Measurements from ENCODE around the gene FBXO38. TPM values are rescaled to one million over a fixed set of nuclear protein-coding genes. Genes with fewer than 3 reads are reported as not detected.

Gene FBXO38
- total and polyA plus RNA-seq, 2 of the 4 experiments (the other 2 are of a cell fraction): 14.9 to 70.1 TPM

DNA sequence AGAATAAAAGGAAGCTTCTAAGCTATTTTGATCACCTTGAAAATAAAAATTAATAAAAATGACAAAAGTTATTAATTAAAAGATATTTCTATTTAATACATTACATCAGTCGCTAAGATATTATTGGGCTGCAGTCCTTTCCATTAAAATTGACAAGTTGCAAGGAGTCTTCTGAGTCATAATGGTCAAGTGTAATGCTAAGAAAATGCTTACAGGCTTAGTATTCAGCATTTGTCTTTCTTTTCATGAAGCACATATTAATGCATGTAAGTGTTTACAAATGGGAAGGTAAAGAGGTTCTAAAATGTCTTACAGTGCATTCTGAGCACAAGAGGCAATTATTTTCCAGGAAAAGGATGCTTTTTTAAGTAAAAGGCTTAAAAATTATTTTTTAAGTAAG, 31.1 kb upstream of the FBXO38 start:
- BruUV-seq (replicated peaks): no TSS peak
- in situ Hi-C loops (cut with MboI; ENCODE audit: low sequenced_read_pairs) (no loop called here), intact Hi-C loops (cut with micrococcal nuclease) (no loop called here), dilution Hi-C loops (cut with HindIII; ENCODE audit: low sequenced_read_pairs, unreplicated experiment) (no loop called here)
- no peak overlapping the region for H3K4me3 ChIP-seq (ENCODE audit: insufficient read depth, low read depth, low read length)
- no peak overlapping the region for H2AFZ ChIP-seq (replicated peaks; ENCODE audit: low read length, poor library complexity)
- no peak overlapping the region for H2BK15ac ChIP-seq (ENCODE audit: low read depth, low read length)
- H3K23ac ChIP-seq (ENCODE audit: low read depth, low read length): no peak overlapping the region
- no peak overlapping the region for H4K8ac ChIP-seq (ENCODE audit: low read depth in 2 of 2, low read length in 2 of 2)
- no peaks in the 10 kb centered on the region for H3K79me1 ChIP-seq (ENCODE audit: low read depth in 1 of 2, low read length in 2 of 2)
- no peak overlapping the region for H3K4me2 ChIP-seq (ENCODE audit: low read depth, low read length)
- H3K18ac ChIP-seq (ENCODE audit: low read depth, low read length): no peak overlapping the region
- no peaks in the 10 kb centered on the region for H4K20me1 ChIP-seq (ENCODE audit: insufficient read depth, low read length)
- WGBS, 2 experiments (ENCODE audit: extremely low coverage in 2 of 2, insufficient read length in 1 of 2): no CpG with 5 or more reads among the region's 1 CpG
- no peaks in the 10 kb centered on the region for H3K4me1 ChIP-seq (ENCODE audit: control insufficient read depth, insufficient read depth, low read length)
- H3K56ac ChIP-seq (ENCODE audit: extremely low read depth, insufficient read depth, low read length): no peak overlapping the region
- H2AK5ac ChIP-seq (ENCODE audit: low read depth, low read length): no peak overlapping the region
- no peak overlapping the region for H2BK5ac ChIP-seq (ENCODE audit: low read depth, low read length, poor library complexity, severe bottlenecking)
- no peak for ATAC-seq (ENCODE audit: low read depth)
- DNase-seq: no peak
- no peak overlapping the region for H2AK9ac ChIP-seq (replicated peaks; ENCODE audit: low read depth, low read length, poor library complexity)
- H3K4ac ChIP-seq (ENCODE audit: low read depth, low read length): no peak overlapping the region
- POLR2A ChIA-PET (ENCODE audit: unreplicated experiment): interaction anchor here (0.5 kb wide), 1 partner anchor 821 kb away, joined by 4 read pairs; no protein-coding TSS in a partner anchor
- H2BK120ac ChIP-seq (ENCODE audit: low read depth, low read length): no peak overlapping the region
- H3K27ac ChIP-seq (ENCODE audit: insufficient read depth, low read length): no peak overlapping the region
- no peaks in the 10 kb centered on the region for H3K9me1 ChIP-seq (ENCODE audit: insufficient read depth, low read length)
- H4K91ac ChIP-seq (ENCODE audit: insufficient read depth, low read depth, low read length): no peak overlapping the region
- CTCF ChIA-PET: no interaction called here
- TF ChIP-seq CHD1 (IDR thresholded peaks at IDR 0.05; ENCODE audit: low read depth, low read length): no peak
- TF ChIP-seq RAD21 (IDR thresholded peaks at IDR 0.05; ENCODE audit: low read length): no peak
- TF ChIP-seq FOS (IDR thresholded peaks at IDR 0.05; ENCODE audit: low read depth, low read length): no peak
- TF ChIP-seq, protein P1, sequence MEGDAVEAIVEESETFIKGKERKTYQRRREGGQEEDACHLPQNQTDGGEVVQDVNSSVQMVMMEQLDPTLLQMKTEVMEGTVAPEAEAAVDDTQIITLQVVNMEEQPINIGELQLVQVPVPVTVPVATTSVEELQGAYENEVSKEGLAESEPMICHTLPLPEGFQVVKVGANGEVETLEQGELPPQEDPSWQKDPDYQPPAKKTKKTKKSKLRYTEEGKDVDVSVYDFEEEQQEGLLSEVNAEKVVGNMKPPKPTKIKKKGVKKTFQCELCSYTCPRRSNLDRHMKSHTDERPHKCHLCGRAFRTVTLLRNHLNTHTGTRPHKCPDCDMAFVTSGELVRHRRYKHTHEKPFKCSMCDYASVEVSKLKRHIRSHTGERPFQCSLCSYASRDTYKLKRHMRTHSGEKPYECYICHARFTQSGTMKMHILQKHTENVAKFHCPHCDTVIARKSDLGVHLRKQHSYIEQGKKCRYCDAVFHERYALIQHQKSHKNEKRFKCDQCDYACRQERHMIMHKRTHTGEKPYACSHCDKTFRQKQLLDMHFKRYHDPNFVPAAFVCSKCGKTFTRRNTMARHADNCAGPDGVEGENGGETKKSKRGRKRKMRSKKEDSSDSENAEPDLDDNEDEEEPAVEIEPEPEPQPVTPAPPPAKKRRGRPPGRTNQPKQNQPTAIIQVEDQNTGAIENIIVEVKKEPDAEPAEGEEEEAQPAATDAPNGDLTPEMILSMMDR (conservative IDR thresholded peaks at IDR 0.05; ENCODE audit: low read depth, low read length): no peak
- no peak for TF ChIP-seq NFE2L2 (IDR thresholded peaks at IDR 0.05; ENCODE audit: low read depth, low read length)
- TF ChIP-seq CEBPB (IDR thresholded peaks at IDR 0.05; ENCODE audit: low read depth, low read length): no peak
- TF ChIP-seq POLR2A (IDR thresholded peaks at IDR 0.05; ENCODE audit: low read depth, low read length): no peak
- no peak for TF ChIP-seq SMC3 (IDR thresholded peaks at IDR 0.05; ENCODE audit: low read depth, low read length)
- TF ChIP-seq, protein P2, sequence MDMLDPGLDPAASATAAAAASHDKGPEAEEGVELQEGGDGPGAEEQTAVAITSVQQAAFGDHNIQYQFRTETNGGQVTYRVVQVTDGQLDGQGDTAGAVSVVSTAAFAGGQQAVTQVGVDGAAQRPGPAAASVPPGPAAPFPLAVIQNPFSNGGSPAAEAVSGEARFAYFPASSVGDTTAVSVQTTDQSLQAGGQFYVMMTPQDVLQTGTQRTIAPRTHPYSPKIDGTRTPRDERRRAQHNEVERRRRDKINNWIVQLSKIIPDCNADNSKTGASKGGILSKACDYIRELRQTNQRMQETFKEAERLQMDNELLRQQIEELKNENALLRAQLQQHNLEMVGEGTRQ (IDR thresholded peaks at IDR 0.05; ENCODE audit: low read depth, low read length): no peak
- no peak for TF ChIP-seq RFX5 (IDR thresholded peaks at IDR 0.05; ENCODE audit: low read depth, low read length)
- TF ChIP-seq MAZ (IDR thresholded peaks at IDR 0.05; ENCODE audit: borderline replicate concordance, low read depth, low read length): no peak
- TF ChIP-seq MXI1 (IDR thresholded peaks at IDR 0.05; ENCODE audit: borderline replicate concordance, low read depth, low read length): no peak
- no peak for TF ChIP-seq RCOR1 (IDR thresholded peaks at IDR 0.05; ENCODE audit: insufficient replicate concordance, low read length)
- no peak for TF ChIP-seq MAFK (IDR thresholded peaks at IDR 0.05; ENCODE audit: low read depth, low read length)
- TF ChIP-seq, protein P3, sequence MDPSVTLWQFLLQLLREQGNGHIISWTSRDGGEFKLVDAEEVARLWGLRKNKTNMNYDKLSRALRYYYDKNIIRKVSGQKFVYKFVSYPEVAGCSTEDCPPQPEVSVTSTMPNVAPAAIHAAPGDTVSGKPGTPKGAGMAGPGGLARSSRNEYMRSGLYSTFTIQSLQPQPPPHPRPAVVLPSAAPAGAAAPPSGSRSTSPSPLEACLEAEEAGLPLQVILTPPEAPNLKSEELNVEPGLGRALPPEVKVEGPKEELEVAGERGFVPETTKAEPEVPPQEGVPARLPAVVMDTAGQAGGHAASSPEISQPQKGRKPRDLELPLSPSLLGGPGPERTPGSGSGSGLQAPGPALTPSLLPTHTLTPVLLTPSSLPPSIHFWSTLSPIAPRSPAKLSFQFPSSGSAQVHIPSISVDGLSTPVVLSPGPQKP (IDR thresholded peaks at IDR 0.05; ENCODE audit: borderline replicate concordance, low read depth, low read length): no peak
- no peak for TF ChIP-seq BHLHE40 (IDR thresholded peaks at IDR 0.05; ENCODE audit: low read depth, low read length)
- no peak overlapping the region for H3K9ac ChIP-seq (ENCODE audit: low read depth, low read length)
- H3K9me3 ChIP-seq (ENCODE audit: control insufficient read depth, insufficient read depth, low read length): no peaks in the 10 kb centered on the region
- H3K14ac ChIP-seq (replicated peaks; ENCODE audit: low read depth, low read length): no peak overlapping the region
- H4K5ac ChIP-seq (ENCODE audit: low read depth, low read length): no peak overlapping the region
- H3K36me3 ChIP-seq (ENCODE audit: control insufficient read depth, insufficient read depth, low read length): no peaks in the 10 kb centered on the region
- no peak overlapping the region for H2BK20ac ChIP-seq (ENCODE audit: low read depth, low read length)
- no peaks in the 10 kb centered on the region for H3K27me3 ChIP-seq (ENCODE audit: control insufficient read depth, insufficient read depth, low read length)

Measured in IMR-90 (cell line).